Mesothelial cell of epicardium (in vitro differentiated cells): ENCODE data around the gene FAAP20. TPM values are rescaled to one million over a fixed set of nuclear protein-coding genes. Genes with fewer than 3 reads are reported as not detected.

Experiments
- DNase-seq, 2 experiments: peaks; one replicate each; pipeline ENCODE4 v3.0.0; 2021; ENCODE audit warnings: low spot score in 2 of 2; ENCODE audit not compliant: unreplicated experiment in 2 of 2
- H3K27ac Mint-ChIP-seq: 2 replicates; pipeline ENCODE4 v1.8.0; 2021; ENCODE audit warnings: mixed read lengths
- H3K27me3 Mint-ChIP-seq: 2 replicates; pipeline ENCODE4 v1.8.0; 2021; ENCODE audit warnings: low read depth, mixed read lengths
- H3K36me3 Mint-ChIP-seq: 2 replicates; pipeline ENCODE4 v1.8.0; 2021; ENCODE audit warnings: mixed read lengths
- H3K4me1 Mint-ChIP-seq: 2 replicates; pipeline ENCODE4 v1.8.0; 2021; ENCODE audit warnings: mixed read lengths
- H3K4me3 Mint-ChIP-seq: 2 replicates; pipeline ENCODE4 v1.8.0; 2021; ENCODE audit warnings: mild to moderate bottlenecking, moderate library complexity, mixed read lengths
- H3K9me3 Mint-ChIP-seq: 2 replicates; pipeline ENCODE4 v1.8.0; 2021; ENCODE audit warnings: mixed read lengths
- total RNA-seq: library from RNA; stranded (reverse); gene quantifications from 3 replicates; pipeline ENCODE4 v1.2.1, GENCODE V29; 2021
- TF ChIP-seq, protein P1 (sequence below): fragments of 200-600 bp; sonication (generic); IDR thresholded peaks from one replicate; pipeline ENCODE4 v1.5.0; 2021; ENCODE audit warnings: antibody characterized with exemption; ENCODE audit not compliant: unreplicated experiment

The FAAP20 gene
- total RNA-seq, 1 donor from 2014 or later, result 92.2 TPM

DNA sequence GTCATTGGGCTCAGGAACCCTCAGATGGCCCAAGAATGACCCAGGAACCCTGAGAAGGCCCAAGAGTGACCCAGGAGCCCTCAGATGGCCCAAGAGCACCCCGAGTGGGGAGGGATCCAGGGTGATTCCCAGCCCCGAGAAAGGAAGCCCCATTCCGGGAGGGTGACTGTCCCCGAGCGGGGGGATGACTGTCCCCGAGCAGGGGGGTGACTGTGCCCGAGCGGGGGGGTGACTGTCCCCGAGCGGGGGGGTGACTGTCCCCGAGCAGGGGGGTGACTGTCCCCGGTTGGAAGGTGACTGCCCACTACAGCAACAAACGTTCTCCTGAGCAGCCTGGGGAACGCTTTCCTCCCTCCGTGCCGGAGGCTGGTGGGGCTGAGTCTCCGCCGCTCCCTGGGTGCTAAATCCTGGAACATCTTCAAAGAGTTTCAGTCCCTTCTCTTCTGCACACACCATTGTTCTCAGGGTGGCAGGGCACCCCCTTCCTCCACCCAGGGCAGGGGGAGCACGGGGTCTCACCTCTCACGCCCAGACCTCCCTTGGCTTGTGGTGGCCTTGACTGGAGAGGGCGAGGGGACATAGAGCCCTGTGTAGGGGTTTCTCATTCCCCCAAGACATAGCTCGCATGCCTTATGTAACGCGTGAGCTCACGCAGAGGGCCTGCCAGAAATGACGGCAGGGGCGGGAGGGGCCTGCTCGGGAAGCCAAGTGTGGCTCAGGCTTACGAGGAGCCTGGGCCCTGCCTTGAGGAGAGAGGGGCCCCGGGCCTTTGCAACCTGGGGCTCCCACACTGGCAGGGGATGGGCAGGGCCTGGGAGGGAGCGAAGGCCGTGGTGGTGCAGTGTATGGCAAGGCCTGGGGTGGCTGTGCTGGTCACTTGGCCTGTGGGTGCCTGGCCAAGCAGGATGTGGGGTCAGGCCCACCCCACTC, 19.3 kb upstream of the FAAP20 start:
- Mint-ChIP-seq H3K27me3 (no peaks in the 10 kb centered on the region), H3K36me3 (no peaks in the 10 kb centered on the region), H3K9me3 (peaks cover 3% of the 10 kb centered on the region), H3K4me1 (peaks cover 25% of the 10 kb centered on the region), H3K27ac (peak overlapping the region; percentile 96), H3K4me3 (peak overlapping the region; percentile 10)
- TF ChIP-seq, protein P1, sequence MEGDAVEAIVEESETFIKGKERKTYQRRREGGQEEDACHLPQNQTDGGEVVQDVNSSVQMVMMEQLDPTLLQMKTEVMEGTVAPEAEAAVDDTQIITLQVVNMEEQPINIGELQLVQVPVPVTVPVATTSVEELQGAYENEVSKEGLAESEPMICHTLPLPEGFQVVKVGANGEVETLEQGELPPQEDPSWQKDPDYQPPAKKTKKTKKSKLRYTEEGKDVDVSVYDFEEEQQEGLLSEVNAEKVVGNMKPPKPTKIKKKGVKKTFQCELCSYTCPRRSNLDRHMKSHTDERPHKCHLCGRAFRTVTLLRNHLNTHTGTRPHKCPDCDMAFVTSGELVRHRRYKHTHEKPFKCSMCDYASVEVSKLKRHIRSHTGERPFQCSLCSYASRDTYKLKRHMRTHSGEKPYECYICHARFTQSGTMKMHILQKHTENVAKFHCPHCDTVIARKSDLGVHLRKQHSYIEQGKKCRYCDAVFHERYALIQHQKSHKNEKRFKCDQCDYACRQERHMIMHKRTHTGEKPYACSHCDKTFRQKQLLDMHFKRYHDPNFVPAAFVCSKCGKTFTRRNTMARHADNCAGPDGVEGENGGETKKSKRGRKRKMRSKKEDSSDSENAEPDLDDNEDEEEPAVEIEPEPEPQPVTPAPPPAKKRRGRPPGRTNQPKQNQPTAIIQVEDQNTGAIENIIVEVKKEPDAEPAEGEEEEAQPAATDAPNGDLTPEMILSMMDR, result no peak
- DNase-seq, result peak in 1 of 2 experiments; percentile 73

DNA sequence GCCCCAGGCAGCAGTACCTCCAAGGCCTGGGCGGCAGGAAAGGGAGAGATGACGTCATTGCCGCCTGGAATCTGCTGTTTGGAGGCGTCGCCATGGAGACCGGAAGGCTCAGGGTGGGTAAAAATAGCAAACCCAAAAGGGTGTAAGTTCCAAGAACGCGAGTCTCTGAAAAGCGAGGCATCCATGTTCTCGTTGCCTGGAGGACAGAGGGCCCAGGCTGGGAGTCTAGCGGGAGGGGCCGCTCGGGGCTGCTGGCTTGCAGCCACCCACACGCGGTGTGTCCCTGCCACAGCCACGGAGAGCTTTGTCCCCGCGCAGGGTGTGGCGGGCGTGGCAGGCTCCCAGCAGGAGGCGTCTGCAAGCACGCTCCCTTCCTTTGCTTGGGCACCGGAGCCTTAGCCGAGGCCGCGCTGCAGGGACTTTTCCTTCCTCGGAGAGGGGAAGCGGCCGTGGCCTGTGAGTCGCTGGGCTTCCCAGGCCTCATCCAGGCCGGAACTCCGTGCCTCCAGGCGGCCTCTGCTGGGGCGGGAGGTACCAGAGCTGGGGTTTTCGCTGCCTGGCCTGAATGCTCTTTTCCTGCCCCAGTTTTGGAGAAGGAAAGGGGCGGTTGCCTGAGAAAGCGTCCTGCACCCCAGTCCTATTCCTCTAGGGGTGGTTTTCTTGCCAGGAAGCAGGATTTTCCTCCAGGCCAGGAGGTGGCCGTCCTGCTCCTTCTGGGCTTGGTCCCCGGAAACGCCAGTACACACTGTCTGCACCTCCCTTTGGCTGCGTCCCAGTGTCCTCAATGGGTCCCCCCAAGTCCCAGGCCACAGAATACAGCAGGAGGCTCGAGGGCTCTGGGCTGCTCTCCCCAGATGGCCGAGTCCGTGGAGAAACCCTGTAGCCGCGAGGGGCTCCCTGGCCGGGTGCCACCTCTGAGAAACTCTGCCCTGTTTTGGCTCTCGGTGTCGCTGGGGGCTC, 18.2 kb upstream of the FAAP20 start:
- TF ChIP-seq, protein P1, result no peak
- peak; percentile 81 to 89 for DNase-seq
- peak overlapping the region; percentile 46 for H3K4me3 Mint-ChIP-seq
- H3K27ac Mint-ChIP-seq, result peak overlapping the region; percentile 95
- H3K4me1 Mint-ChIP-seq, result peaks cover 29% of the 10 kb centered on the region
- H3K9me3 Mint-ChIP-seq, result no peaks in the 10 kb centered on the region
- no peaks in the 10 kb centered on the region for H3K27me3 Mint-ChIP-seq
- H3K36me3 Mint-ChIP-seq, result no peaks in the 10 kb centered on the region

DNA sequence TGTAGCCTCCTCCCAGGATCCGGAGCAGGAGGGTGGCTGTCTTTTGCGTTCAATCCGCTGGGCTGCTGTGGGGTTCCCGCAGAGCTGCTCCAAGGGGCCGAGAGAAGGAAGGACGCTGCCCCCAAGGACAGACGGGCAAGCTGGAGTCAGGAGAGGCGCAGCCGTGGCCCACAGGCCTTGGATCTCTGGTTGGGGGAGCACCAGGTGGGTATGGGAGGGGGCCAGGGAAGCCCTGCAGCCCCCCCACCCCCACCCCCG, 17.6 kb upstream of the FAAP20 start:
- Mint-ChIP-seq H3K9me3 (no peaks in the 10 kb centered on the region), H3K27me3 (no peaks in the 10 kb centered on the region), H3K36me3 (no peaks in the 10 kb centered on the region), H3K4me1 (peaks cover 34% of the 10 kb centered on the region), H3K4me3 (no peak overlapping the region), H3K27ac (peak overlapping the region; percentile 95)
- TF ChIP-seq, protein P1, result no peak
- no peak for DNase-seq

DNA sequence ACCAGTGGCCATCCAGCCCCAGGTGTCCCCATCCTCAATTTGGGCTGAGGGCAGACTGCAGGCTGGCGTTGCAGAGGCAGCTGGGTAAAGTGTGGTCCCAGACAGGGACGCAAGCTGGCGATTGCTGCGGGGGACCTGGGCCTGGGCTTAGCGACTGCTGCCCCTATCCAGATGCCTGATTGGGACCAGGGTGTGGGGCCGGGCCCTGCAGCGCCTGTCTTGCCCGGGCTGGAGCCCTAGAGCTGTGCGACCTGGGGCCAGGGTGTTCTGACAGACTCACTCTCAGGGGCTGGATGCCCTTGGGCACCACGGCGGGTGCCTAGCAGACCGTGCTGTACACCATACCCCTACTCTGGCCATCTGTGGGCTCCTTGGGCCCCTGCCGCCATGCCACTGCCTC, 16.2 kb upstream of the FAAP20 start:
- Mint-ChIP-seq H3K36me3 (no peaks in the 10 kb centered on the region), H3K27me3 (no peaks in the 10 kb centered on the region), H3K9me3 (no peaks in the 10 kb centered on the region), H3K4me1 (peaks cover 38% of the 10 kb centered on the region), H3K4me3 (no peak overlapping the region), H3K27ac (no peak overlapping the region)
- TF ChIP-seq, protein P1, result no peak
- DNase-seq, result no peak

DNA sequence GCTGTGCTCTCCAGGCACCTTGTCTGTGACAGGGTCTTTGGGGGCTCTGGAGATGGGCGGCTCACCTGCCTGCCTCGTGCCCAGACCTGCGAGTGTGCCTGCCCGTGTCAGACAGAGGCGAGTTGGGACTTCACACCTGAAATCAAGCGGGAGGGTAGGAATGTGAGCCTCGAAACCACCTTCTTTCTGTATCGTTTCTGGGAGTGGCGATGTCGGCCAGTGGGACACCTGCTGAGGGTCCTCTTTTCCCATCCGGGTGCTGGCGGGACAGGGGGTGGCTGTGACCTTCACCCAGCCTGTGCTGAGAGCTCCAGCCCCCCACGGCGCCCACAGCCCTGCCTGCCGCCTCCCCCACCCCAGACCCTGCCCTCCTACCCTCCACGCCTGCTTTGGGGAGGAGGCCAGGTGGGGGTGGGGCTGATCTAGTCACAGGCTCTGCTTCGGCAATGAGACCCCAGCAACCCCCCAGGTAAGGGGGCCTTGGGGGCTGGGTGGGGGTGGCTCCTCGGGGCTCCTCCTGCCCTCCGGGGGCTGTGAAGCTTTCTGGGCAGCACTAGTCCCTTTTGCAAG, 15.6 kb upstream of the FAAP20 start:
- H3K4me1 Mint-ChIP-seq, result peaks cover 38% of the 10 kb centered on the region
- TF ChIP-seq, protein P1, result no peak
- no peak overlapping the region for H3K4me3 Mint-ChIP-seq
- H3K36me3 Mint-ChIP-seq, result no peaks in the 10 kb centered on the region
- DNase-seq, result no peak
- H3K27me3 Mint-ChIP-seq, result no peaks in the 10 kb centered on the region
- H3K9me3 Mint-ChIP-seq, result no peaks in the 10 kb centered on the region
- peak overlapping the region; percentile 67 for H3K27ac Mint-ChIP-seq
